Glomerular visceral epithelial cell (primary cell): Measurements from ENCODE around the gene MINAR2.

Source experiments
- DNase-seq: peaks from one replicate; pipeline ENCODE4 v3.0.0-alpha.2; 2016; ENCODE audit errors: extremely low spot score

MINAR2 gene

GRCh38 chr5:129771058-129771838, 23.4 kb downstream of the MINAR2 start:
- DNase-seq, result peak; percentile 47

- DNase-seq, result no peak
Measured at GRCh38 chr5:129773376-129773775, 25.5 kb downstream of the MINAR2 start.

GRCh38 chr5:129781594-129781993, 33.7 kb downstream of the MINAR2 start:
- no peak for DNase-seq

DNA sequence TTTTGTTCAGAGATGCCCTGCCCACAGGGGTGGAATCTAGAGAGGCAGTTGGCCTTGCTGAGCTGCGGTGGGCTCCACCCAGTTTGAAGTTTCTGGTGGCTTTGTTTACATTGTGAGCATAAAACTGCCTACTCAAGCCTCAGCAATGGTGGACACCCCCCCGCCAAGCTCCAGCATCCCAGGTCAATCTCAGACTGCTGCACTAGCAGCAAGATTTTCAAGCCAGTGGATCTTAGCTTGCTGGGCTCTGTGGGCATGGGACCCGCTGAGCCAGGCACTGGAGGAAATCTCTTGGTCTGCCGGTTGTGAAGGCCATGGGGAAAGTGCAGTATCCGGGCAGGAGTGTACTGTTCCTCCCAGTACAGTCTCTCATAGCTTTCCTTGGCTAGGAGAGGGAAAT, 55.5 kb downstream of the MINAR2 start:
- DNase-seq, result no peak

DNA sequence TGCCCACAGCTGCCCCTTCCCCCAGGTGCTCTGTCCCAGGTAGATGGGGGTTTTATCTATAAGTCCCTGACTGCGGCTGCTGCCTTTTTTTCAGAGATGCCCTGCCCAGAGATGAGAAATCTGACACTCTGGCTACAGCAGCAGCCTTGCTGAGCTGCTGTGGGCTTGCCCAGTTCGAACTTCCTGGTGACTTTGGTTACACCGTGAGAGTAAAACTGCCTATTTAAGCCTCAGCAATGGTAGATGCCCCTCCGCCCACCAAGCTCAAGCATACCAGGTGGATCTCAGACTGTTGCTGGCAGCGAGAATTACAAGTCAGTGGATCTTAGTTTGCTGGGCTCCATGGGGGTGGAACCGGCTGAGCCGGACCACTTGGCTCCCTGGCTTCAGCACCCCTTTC, 56.8 kb downstream of the MINAR2 start:
- no peak for DNase-seq

DNA sequence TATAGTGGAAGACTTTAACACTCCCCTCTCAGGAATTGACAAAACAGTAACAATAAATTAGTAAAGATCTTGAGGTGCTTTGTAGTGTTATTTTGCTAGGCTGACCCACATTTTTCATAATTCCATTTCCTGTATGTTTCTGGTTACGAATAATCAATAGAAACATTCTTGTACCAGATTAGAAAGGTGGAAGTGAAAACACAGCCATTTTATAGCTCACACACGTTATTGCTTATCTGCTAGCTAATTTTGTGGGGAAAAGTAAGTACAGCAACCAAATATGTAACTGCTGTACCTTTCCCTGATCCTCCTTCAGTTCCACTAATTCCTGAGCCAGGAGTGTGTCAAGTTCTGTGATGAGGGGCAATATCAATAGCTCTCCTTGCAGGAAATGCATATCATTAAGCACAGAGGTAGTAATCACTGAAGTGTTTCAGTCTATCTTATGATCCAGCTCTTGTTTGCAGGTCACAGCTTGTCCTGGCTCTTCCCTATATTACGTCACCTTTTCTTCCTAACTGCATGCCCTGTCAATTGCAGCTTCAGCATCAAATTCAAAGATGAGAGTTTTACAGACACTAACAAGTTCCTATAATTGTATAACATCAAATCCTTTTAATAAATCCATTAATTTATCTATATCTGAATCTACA, 59.4 kb downstream of the MINAR2 start:
- no peak for DNase-seq
